H9 (cell line): ENCODE data around the gene PALM2AKAP2. TPM values are rescaled to one million over a fixed set of nuclear protein-coding genes. Genes with fewer than 3 reads are reported as not detected.

ENCODE experiments used
- DNase-seq: peaks from one replicate; pipeline ENCODE4 v3.0.0-alpha.2; 2017
- H2AFZ ChIP-seq: one replicate; pipeline ENCODE4 v1.6.1; 2013; ENCODE audit warnings: mild to moderate bottlenecking, low read length, control low read depth, moderate library complexity
- H2AK5ac ChIP-seq: 2 replicates; pipeline ENCODE4 v1.6.1; 2013; ENCODE audit warnings: low read length, control low read depth, mixed read lengths; ENCODE audit not compliant: insufficient read length
- H2BK120ac ChIP-seq: one replicate; pipeline ENCODE4 v1.6.1; 2013; ENCODE audit warnings: low read depth, mild to moderate bottlenecking, low read length, control low read depth, inconsistent platforms; ENCODE audit not compliant: poor library complexity, severe bottlenecking
- H2BK12ac ChIP-seq: 2 replicates; pipeline ENCODE4 v1.6.1; 2013; ENCODE audit warnings: low read length, control low read depth, mixed read lengths, low read depth; ENCODE audit not compliant: insufficient read length
- H2BK15ac ChIP-seq: 2 replicates; pipeline ENCODE4 v1.6.1; 2013; ENCODE audit warnings: low read depth, low read length, control low read depth
- H2BK20ac ChIP-seq: one replicate; pipeline ENCODE4 v1.6.1; 2013; ENCODE audit warnings: low read depth, mild to moderate bottlenecking, low read length, control low read depth, inconsistent platforms; ENCODE audit not compliant: poor library complexity, severe bottlenecking
- H2BK5ac ChIP-seq: 2 replicates; pipeline ENCODE4 v1.6.1; 2013; ENCODE audit warnings: low read length, control low read depth, mixed read lengths; ENCODE audit not compliant: insufficient read length
- H3K14ac ChIP-seq: 2 replicates; pipeline ENCODE4 v1.6.1; 2013; ENCODE audit warnings: low read length, control low read depth; ENCODE audit not compliant: insufficient read depth
- H3K18ac ChIP-seq: 2 replicates; pipeline ENCODE4 v1.6.1; 2013; ENCODE audit warnings: low read depth, mild to moderate bottlenecking, mixed read lengths, low read length, control low read depth; ENCODE audit not compliant: insufficient read length
- H3K23ac ChIP-seq: 2 replicates; pipeline ENCODE4 v1.6.1; 2013; ENCODE audit warnings: low read length, control low read depth, mixed read lengths, low read depth; ENCODE audit not compliant: insufficient read length
- H3K23me2 ChIP-seq: 2 replicates; pipeline ENCODE4 v1.6.1; 2013; ENCODE audit warnings: low read depth, mild to moderate bottlenecking, mixed read lengths, low read length, control low read depth; ENCODE audit not compliant: insufficient read length, poor library complexity, severe bottlenecking
- H3K27ac ChIP-seq: 2 replicates; pipeline ENCODE4 v1.5.1; 2013; ENCODE audit warnings: low read length, control low read depth, mixed read lengths, low read depth; ENCODE audit not compliant: insufficient read length
- H3K27me3 ChIP-seq: 2 replicates; pipeline ENCODE4 v1.6.1; 2013; ENCODE audit warnings: low read length, control low read depth, inconsistent platforms; ENCODE audit not compliant: insufficient read depth
- H3K4ac ChIP-seq: 2 replicates; pipeline ENCODE4 v1.6.1; 2013; ENCODE audit warnings: low read depth, mild to moderate bottlenecking, control low read depth, inconsistent platforms, low read length, moderate library complexity
- H3K4me1 ChIP-seq: 2 replicates; pipeline ENCODE4 v1.6.1; 2013; ENCODE audit warnings: low read length, control low read depth, inconsistent platforms; ENCODE audit not compliant: insufficient read depth
- H3K4me2 ChIP-seq: 2 replicates; pipeline ENCODE4 v1.6.1; 2013; ENCODE audit warnings: low read length, control low read depth, mixed read lengths; ENCODE audit not compliant: insufficient read length, insufficient read depth
- H3K56ac ChIP-seq: 2 replicates; pipeline ENCODE4 v1.6.1; 2013; ENCODE audit warnings: low read depth, mild to moderate bottlenecking, mixed read lengths, low read length, control low read depth; ENCODE audit not compliant: insufficient read length
- H3K79me1 ChIP-seq: 2 replicates; pipeline ENCODE4 v1.6.1; 2013; ENCODE audit warnings: low read depth, mild to moderate bottlenecking, moderate library complexity, low read length, control low read depth, inconsistent platforms; ENCODE audit not compliant: insufficient read depth, poor library complexity, severe bottlenecking
- H3K79me2 ChIP-seq: 2 replicates; pipeline ENCODE4 v1.6.1; 2013; ENCODE audit warnings: low read length, control low read depth, inconsistent platforms; ENCODE audit not compliant: insufficient read depth
- H3K9ac ChIP-seq: 2 replicates; pipeline ENCODE4 v1.6.1; 2013; ENCODE audit warnings: low read length, control low read depth, mixed read lengths; ENCODE audit not compliant: insufficient read length; ENCODE audit errors: extremely low read depth
- H3K9me3 ChIP-seq: one replicate; pipeline ENCODE4 v1.6.1; 2013; ENCODE audit warnings: low read depth, low read length, inconsistent platforms; ENCODE audit not compliant: control insufficient read depth
- H3T11ph ChIP-seq: one replicate; pipeline ENCODE4 v1.6.1; 2013; ENCODE audit warnings: mild to moderate bottlenecking, low read length, control low read depth, inconsistent platforms
- H4K20me1 ChIP-seq: one replicate; pipeline ENCODE4 v1.6.1; 2013; ENCODE audit not compliant: control insufficient read depth, insufficient read length, insufficient read depth
- H4K5ac ChIP-seq: 2 replicates; pipeline ENCODE4 v1.6.1; 2013; ENCODE audit warnings: low read depth, mild to moderate bottlenecking, mixed read lengths, low read length, control low read depth; ENCODE audit not compliant: insufficient read length
- H4K8ac ChIP-seq: replicated peaks from 2 replicates; pipeline ENCODE4 v1.6.1; 2013; ENCODE audit warnings: low read length, control low read depth, mixed read lengths, low read depth; ENCODE audit not compliant: insufficient read length
- H4K91ac ChIP-seq: 2 replicates; pipeline ENCODE4 v1.6.1; 2013; ENCODE audit warnings: low read depth, mild to moderate bottlenecking, moderate library complexity, mixed read lengths, low read length, control low read depth; ENCODE audit not compliant: insufficient read length
- H3K27ac Mint-ChIP-seq, 3 experiments: 2 replicates in 2 of 3; 3 replicates in 1 of 3; pipeline ENCODE4 v1.8.0; 2020 to 2021; ENCODE audit warnings: mixed read lengths in 3 of 3, mild to moderate bottlenecking in 1 of 3, moderate library complexity in 1 of 3
- H3K27me3 Mint-ChIP-seq: 2 replicates; pipeline ENCODE4 v1.8.0; 2021; ENCODE audit warnings: low read depth, mild to moderate bottlenecking, moderate library complexity, mixed read lengths
- H3K36me3 Mint-ChIP-seq, 3 experiments: 2 replicates in 2 of 3; 3 replicates in 1 of 3; pipeline ENCODE4 v1.8.0; 2020 to 2021; ENCODE audit warnings: low read depth in 3 of 3, mixed read lengths in 3 of 3; ENCODE audit not compliant: insufficient read depth in 1 of 3
- H3K4me1 Mint-ChIP-seq, 2 experiments: 2 replicates each; pipeline ENCODE4 v1.8.0; 2020; ENCODE audit warnings: mixed read lengths in 2 of 2
- H3K4me3 Mint-ChIP-seq, 2 experiments: 2 replicates in 1 of 2; 3 replicates in 1 of 2; pipeline ENCODE4 v1.8.0; 2020 to 2021; ENCODE audit warnings: mild to moderate bottlenecking in 2 of 2, mixed read lengths in 2 of 2, moderate library complexity in 1 of 2
- H3K9me3 Mint-ChIP-seq, 2 experiments: 2 replicates in 1 of 2; 3 replicates in 1 of 2; pipeline ENCODE4 v1.8.0; 2020; ENCODE audit warnings: mild to moderate bottlenecking in 2 of 2, mixed read lengths in 2 of 2, moderate library complexity in 1 of 2
- WGBS: extraction: QIAGEN DNeasy Blood & Tissue Kit; methylation state at CpG from one replicate; pipeline ENCODE4 v1.1.7; 2013; ENCODE audit warnings: missing lambda C conversion rate, low lambda C conversion rate, mixed read lengths; ENCODE audit not compliant: insufficient read length; ENCODE audit errors: extremely low coverage; 5-methylcytosine and 5-hydroxymethylcytosine counted together
- total RNA-seq: library from RNA; stranded (reverse); gene quantifications from 2 replicates; pipeline ENCODE4 v1.2.1, GENCODE V29; 2021
- TF ChIP-seq, protein P1 (sequence below): fragments of 200-600 bp; sonication (generic); conservative IDR thresholded peaks from 3 replicates; pipeline ENCODE4 v1.8.0; 2021; ENCODE audit warnings: antibody characterized with exemption, mild to moderate bottlenecking

Gene PALM2AKAP2
- total RNA-seq, 1 experiment from 2014 or later: 3.6 TPM

- Histone ChIP-seq H2BK120ac (no peak overlapping the region), H3K4me1 (no peaks in the 10 kb centered on the region), H3K9me3 (no peaks in the 10 kb centered on the region), H3K56ac (no peak overlapping the region), H3K14ac (no peak overlapping the region), H2BK20ac (no peak overlapping the region), H3K79me2 (no peaks in the 10 kb centered on the region), H3T11ph (no peak overlapping the region), H3K9ac (no peak overlapping the region), H3K23me2 (no peaks in the 10 kb centered on the region), H3K79me1 (no peaks in the 10 kb centered on the region), H3K27me3 (no peaks in the 10 kb centered on the region), H4K8ac (no peak overlapping the region), H3K4ac (no peak overlapping the region), H2AK5ac (no peak overlapping the region), H4K91ac (no peak overlapping the region), H2BK15ac (no peak overlapping the region), H2BK12ac (no peak overlapping the region), H2AFZ (no peak overlapping the region), H3K23ac (no peak overlapping the region), H3K27ac (no peak overlapping the region), H3K18ac (no peak overlapping the region), H4K20me1 (no peaks in the 10 kb centered on the region), H2BK5ac (no peak overlapping the region), H3K4me2 (no peak overlapping the region), H4K5ac (no peak overlapping the region)
- H3K27me3 Mint-ChIP-seq: peaks cover 4% of the 10 kb centered on the region
- H3K36me3 Mint-ChIP-seq: no peaks in the 10 kb centered on the region
- TF ChIP-seq, protein P1, sequence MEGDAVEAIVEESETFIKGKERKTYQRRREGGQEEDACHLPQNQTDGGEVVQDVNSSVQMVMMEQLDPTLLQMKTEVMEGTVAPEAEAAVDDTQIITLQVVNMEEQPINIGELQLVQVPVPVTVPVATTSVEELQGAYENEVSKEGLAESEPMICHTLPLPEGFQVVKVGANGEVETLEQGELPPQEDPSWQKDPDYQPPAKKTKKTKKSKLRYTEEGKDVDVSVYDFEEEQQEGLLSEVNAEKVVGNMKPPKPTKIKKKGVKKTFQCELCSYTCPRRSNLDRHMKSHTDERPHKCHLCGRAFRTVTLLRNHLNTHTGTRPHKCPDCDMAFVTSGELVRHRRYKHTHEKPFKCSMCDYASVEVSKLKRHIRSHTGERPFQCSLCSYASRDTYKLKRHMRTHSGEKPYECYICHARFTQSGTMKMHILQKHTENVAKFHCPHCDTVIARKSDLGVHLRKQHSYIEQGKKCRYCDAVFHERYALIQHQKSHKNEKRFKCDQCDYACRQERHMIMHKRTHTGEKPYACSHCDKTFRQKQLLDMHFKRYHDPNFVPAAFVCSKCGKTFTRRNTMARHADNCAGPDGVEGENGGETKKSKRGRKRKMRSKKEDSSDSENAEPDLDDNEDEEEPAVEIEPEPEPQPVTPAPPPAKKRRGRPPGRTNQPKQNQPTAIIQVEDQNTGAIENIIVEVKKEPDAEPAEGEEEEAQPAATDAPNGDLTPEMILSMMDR: no peak
- no CpG with 5 or more reads among the region's 5 CpGs for WGBS
- no peaks in the 10 kb centered on the region for H3K9me3 Mint-ChIP-seq
- no peak overlapping the region for H3K4me3 Mint-ChIP-seq
- no peak overlapping the region for H3K27ac Mint-ChIP-seq
- H3K4me1 Mint-ChIP-seq: no peaks in the 10 kb centered on the region
- no peak for DNase-seq
Observed at GRCh38 chr9:109797509-109797908, 17.5 kb downstream of the PALM2AKAP2 start.
